Skeletal muscle tissue (tissue), 4 donors: ENCODE data around the gene APBA1. TPM values are rescaled to one million over a fixed set of nuclear protein-coding genes. Genes with fewer than 3 reads are reported as not detected.
"Not testable (repeated sequence)": the region's sequence is repeated elsewhere in the genome, so short reads cannot be mapped to it uniquely, and the experiment has no call there.

ENCODE experiments used
- H3K27ac ChIP-seq: one replicate; pipeline ENCODE4 v1.7.0; 2013; ENCODE audit warnings: mild to moderate bottlenecking, low read depth, low read length, inconsistent platforms
- H3K27me3 ChIP-seq, 3 donors: one replicate each; pipeline ENCODE4 v1.7.0; 2013; ENCODE audit warnings: low read length in 3 of 3; ENCODE audit not compliant: control insufficient read depth in 3 of 3, insufficient read depth in 3 of 3
- H3K36me3 ChIP-seq, 3 donors: one replicate each; pipeline ENCODE4 v1.7.0; 2013; ENCODE audit warnings: low read length in 3 of 3; ENCODE audit not compliant: control insufficient read depth in 3 of 3, insufficient read depth in 3 of 3
- H3K4me1 ChIP-seq, 3 donors: one replicate each; pipeline ENCODE4 v1.7.0; 2013; ENCODE audit warnings: low read length in 3 of 3, mild to moderate bottlenecking in 3 of 3; ENCODE audit not compliant: control insufficient read depth in 3 of 3, insufficient read depth in 3 of 3
- H3K4me3 ChIP-seq, 3 donors: one replicate each; pipeline ENCODE4 v1.7.0; 2013; ENCODE audit warnings: low read length in 3 of 3
- H3K9ac ChIP-seq, 3 donors: one replicate each; pipeline ENCODE4 v1.7.0; 2013; ENCODE audit warnings: low read length in 3 of 3, mild to moderate bottlenecking in 3 of 3, moderate library complexity in 2 of 3, low read depth in 1 of 3
- H3K9me3 ChIP-seq, 3 donors: one replicate each; pipeline ENCODE4 v1.7.0; 2013; ENCODE audit warnings: low read length in 3 of 3; ENCODE audit not compliant: control insufficient read depth in 3 of 3
- total RNA-seq: library from RNA; depleted of rRNA; stranded (reverse); fragments of >200 nt; gene quantifications from one replicate; pipeline ENCODE4 v1.2.3, GENCODE V29; 2014
- donor health status: Osteomylitis.

APBA1 gene
- total RNA-seq, 1 donor from 2014 or later, result 2.6 TPM

- H3K27me3 ChIP-seq, result peaks cover 0 to 3% (median 0%) of the 10 kb centered on the region in 3 donors
- H3K36me3 ChIP-seq, result peaks cover 4 to 7% (median 5%) of the 10 kb centered on the region in 3 donors
- no peak overlapping the region for H3K27ac ChIP-seq
- H3K9ac ChIP-seq, result no peak overlapping the region
- H3K4me1 ChIP-seq, result peaks cover 4 to 18% (median 14%) of the 10 kb centered on the region in 3 donors
- H3K9me3 ChIP-seq, result no peaks in the 10 kb centered on the region
- no peak overlapping the region for H3K4me3 ChIP-seq
These were observed 227.4 kb downstream of the APBA1 start for GRCh38 chr9:69444791-69445190.

GRCh38 chr9:69444021-69444420 is 228.2 kb downstream of the APBA1 start:
- Histone ChIP-seq H3K36me3 (peaks cover 3 to 5% (median 4%) of the 10 kb centered on the region in 3 donors), H3K27me3 (peaks cover 0 to 3% (median 0%) of the 10 kb centered on the region in 3 donors), H3K9ac (no peak overlapping the region), H3K27ac (no peak overlapping the region), H3K4me1 (peaks cover 4 to 18% (median 14%) of the 10 kb centered on the region in 3 donors), H3K4me3 (no peak overlapping the region), H3K9me3 (no peaks in the 10 kb centered on the region)

DNA sequence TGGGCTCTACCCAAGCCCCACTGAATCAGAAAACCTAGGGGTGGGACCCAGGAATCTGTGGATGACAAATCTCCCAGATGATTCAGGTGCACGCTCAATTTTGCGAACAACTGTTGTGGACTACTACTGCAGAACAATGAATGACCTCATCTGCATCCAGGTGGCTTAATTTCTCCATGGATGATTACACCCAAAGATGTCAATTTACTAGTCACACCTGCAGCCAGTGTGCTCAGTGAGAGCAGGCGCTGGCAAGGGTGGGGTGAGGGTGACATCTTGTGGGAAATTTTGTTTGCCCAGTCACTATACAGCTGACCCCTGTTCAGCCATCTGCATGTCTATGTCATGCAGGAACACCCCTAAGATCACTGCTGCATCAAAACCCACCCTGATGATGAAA is 229.0 kb downstream of the APBA1 start:
- peaks cover 0 to 4% (median 2%) of the 10 kb centered on the region in 3 donors for H3K36me3 ChIP-seq
- peaks cover 0 to 3% (median 0%) of the 10 kb centered on the region in 3 donors for H3K27me3 ChIP-seq
- no peak overlapping the region for H3K9ac ChIP-seq
- H3K4me1 ChIP-seq, result peaks cover 4 to 18% (median 14%) of the 10 kb centered on the region in 3 donors
- no peak overlapping the region for H3K27ac ChIP-seq
- no peaks in the 10 kb centered on the region for H3K9me3 ChIP-seq
- no peak overlapping the region for H3K4me3 ChIP-seq

GRCh38 chr9:69442486-69442885 is 229.7 kb downstream of the APBA1 start:
- Histone ChIP-seq H3K9ac (no peak overlapping the region), H3K9me3 (no peaks in the 10 kb centered on the region), H3K4me1 (peaks cover 4 to 18% (median 14%) of the 10 kb centered on the region in 3 donors), H3K27me3 (peaks cover 0 to under 1% (median 0%) of the 10 kb centered on the region in 3 donors), H3K27ac (no peak overlapping the region), H3K36me3 (peaks cover 0 to 4% (median 0%) of the 10 kb centered on the region in 3 donors), H3K4me3 (no peak overlapping the region)

DNA sequence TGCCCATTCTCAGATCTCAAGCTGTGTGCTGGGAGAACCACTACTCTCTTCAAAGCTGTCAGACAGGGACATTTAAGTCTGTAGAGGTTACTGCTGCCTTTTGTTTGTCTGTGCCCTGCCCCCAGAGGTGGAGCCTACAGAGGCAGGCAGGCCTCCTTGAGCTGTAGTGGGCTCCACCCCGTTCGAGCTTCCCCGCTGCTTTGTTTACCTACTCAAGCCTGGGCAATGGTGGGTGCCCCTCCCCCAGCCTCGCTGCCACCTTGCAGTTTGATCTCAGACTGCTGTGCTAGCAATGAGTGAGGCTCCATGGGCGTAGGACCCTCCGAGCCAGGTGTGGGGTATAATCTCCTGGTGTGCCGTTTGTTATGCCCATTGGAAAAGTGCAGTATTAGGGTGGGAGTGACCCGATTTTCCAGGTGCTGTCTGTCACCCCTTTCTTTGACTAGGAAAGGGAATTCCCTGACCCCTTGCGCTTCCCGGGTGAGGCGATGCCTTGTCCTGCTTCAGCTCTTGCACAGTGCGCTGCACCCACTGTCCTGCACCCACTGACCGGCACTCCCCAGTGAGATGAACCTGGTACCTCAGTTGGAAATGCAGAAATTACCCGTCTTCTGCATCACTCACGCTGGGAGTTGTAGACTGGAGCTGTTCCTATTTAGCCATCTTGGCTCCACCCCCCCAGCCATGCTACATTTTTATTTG is 231.8 kb downstream of the APBA1 start:
- H3K9ac ChIP-seq, H3K9me3 ChIP-seq, H3K36me3 ChIP-seq, H3K27ac ChIP-seq, H3K27me3 ChIP-seq, H3K4me3 ChIP-seq: not testable (repeated sequence)
- peaks cover 4 to 18% (median 14%) of the 10 kb centered on the region in 3 donors for H3K4me1 ChIP-seq

- not testable (repeated sequence) for H3K9ac ChIP-seq, H3K36me3 ChIP-seq, H3K4me3 ChIP-seq, H3K9me3 ChIP-seq, H3K27me3 ChIP-seq, H3K27ac ChIP-seq
- H3K4me1 ChIP-seq, result peaks cover 4 to 18% (median 14%) of the 10 kb centered on the region in 3 donors
These were observed 232.5 kb downstream of the APBA1 start for GRCh38 chr9:69439654-69440053.

GRCh38 chr9:69433968-69434367 is 238.2 kb downstream of the APBA1 start:
- H3K36me3 ChIP-seq, result peaks cover 0 to 5% (median 0%) of the 10 kb centered on the region in 3 donors
- H3K27me3 ChIP-seq, result no peaks in the 10 kb centered on the region
- H3K9me3 ChIP-seq, result no peaks in the 10 kb centered on the region
- H3K27ac ChIP-seq, result no peak overlapping the region
- H3K4me1 ChIP-seq, result no peaks in the 10 kb centered on the region
- H3K9ac ChIP-seq, result no peak overlapping the region
- H3K4me3 ChIP-seq, result no peak overlapping the region

DNA sequence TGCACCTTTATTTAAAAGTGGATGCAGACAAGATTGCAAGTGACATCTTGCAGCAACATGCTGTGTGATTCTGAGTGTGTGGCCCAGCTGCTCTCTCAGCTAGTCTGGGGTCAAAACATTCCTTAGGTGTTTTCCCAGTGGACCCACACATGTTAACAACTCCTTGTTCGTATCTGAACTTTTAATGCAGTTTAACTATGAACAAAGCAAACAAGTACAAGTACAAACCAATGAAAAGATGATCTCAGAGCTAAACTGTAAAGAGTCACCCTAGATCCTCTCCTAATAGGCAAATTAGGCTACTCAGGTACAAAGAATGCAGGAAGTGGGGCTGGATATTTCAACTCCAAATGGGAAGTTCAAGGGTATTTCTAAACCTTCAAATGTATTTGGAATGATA is 238.8 kb downstream of the APBA1 start:
- Histone ChIP-seq H3K36me3 (peaks cover 0 to 5% (median 0%) of the 10 kb centered on the region in 3 donors), H3K27ac (no peak overlapping the region), H3K9ac (no peak overlapping the region), H3K4me3 (no peak overlapping the region), H3K9me3 (no peaks in the 10 kb centered on the region), H3K27me3 (no peaks in the 10 kb centered on the region), H3K4me1 (no peaks in the 10 kb centered on the region)

- Histone ChIP-seq H3K27ac (no peak overlapping the region), H3K9ac (no peak overlapping the region), H3K36me3 (peaks cover 0 to 5% (median 0%) of the 10 kb centered on the region in 3 donors), H3K4me3 (no peak overlapping the region), H3K4me1 (no peaks in the 10 kb centered on the region), H3K27me3 (no peaks in the 10 kb centered on the region), H3K9me3 (no peaks in the 10 kb centered on the region)
These were observed 239.5 kb downstream of the APBA1 start for GRCh38 chr9:69432623-69433022.

GRCh38 chr9:69431777-69432176 is 240.4 kb downstream of the APBA1 start:
- Histone ChIP-seq H3K4me1 (no peaks in the 10 kb centered on the region), H3K9me3 (no peaks in the 10 kb centered on the region), H3K36me3 (peaks cover 0 to 5% (median 0%) of the 10 kb centered on the region in 3 donors), H3K9ac (no peak overlapping the region), H3K27ac (no peak overlapping the region), H3K27me3 (no peaks in the 10 kb centered on the region), H3K4me3 (no peak overlapping the region)
